GDM1 (cell line): ENCODE data around the gene HPSE2.

Experiments used
- DNase-seq: peaks from one replicate; lab custom pipeline; 2025; lab: John Stamatoyannopoulos, UW

Gene HPSE2

GRCh38 chr10:98431016-98431415 lies 804.6 kb downstream of the HPSE2 start:
- DNase-seq: no peak

GRCh38 chr10:98430427-98430826 lies 805.2 kb downstream of the HPSE2 start:
- no peak for DNase-seq

GRCh38 chr10:98429320-98430072 lies 806.2 kb downstream of the HPSE2 start:
- DNase-seq: no peak

- no peak for DNase-seq
Measured at GRCh38 chr10:98427011-98427515, 808.6 kb downstream of the HPSE2 start.

- peak; percentile 8 for DNase-seq
Measured at GRCh38 chr10:98425511-98426352, 809.9 kb downstream of the HPSE2 start.

GRCh38 chr10:98424295-98425254 lies 811.1 kb downstream of the HPSE2 start:
- no peak for DNase-seq

GRCh38 chr10:98423691-98424120 lies 811.9 kb downstream of the HPSE2 start:
- DNase-seq: no peak

GRCh38 chr10:98422182-98422581 lies 813.5 kb downstream of the HPSE2 start:
- DNase-seq: no peak

GRCh38 chr10:98420786-98421185 lies 814.9 kb downstream of the HPSE2 start:
- no peak for DNase-seq

- no peak for DNase-seq
Measured at GRCh38 chr10:98419469-98420261, 816.0 kb downstream of the HPSE2 start.

- no peak for DNase-seq
Measured at GRCh38 chr10:98418665-98419468, 816.8 kb downstream of the HPSE2 start.

GRCh38 chr10:98417973-98418664 lies 817.5 kb downstream of the HPSE2 start:
- DNase-seq: no peak

- no peak for DNase-seq
Measured at GRCh38 chr10:98417481-98417959, 818.1 kb downstream of the HPSE2 start.

- DNase-seq: no peak
Measured at GRCh38 chr10:98416606-98417388, 818.9 kb downstream of the HPSE2 start.

- no peak for DNase-seq
Measured at GRCh38 chr10:98415731-98416119, 819.9 kb downstream of the HPSE2 start.

- DNase-seq: no peak
Measured at GRCh38 chr10:98414932-98415730, 820.5 kb downstream of the HPSE2 start, which contains the start of gene PYROXD2. Gene PYROXD2 (minus strand): TSS chr10:98415182. CDS start chr10:98415135, 47 bp downstream.

- no peak for DNase-seq
Measured at GRCh38 chr10:98414578-98414931, 821.1 kb downstream of the HPSE2 start.

GRCh38 chr10:98411768-98412167 lies 823.9 kb downstream of the HPSE2 start:
- DNase-seq: no peak
